ENCODE results near the gene INPP4A.

INPP4A gene

GRCh38 chr2:98468621-98469236, 24.1 kb downstream of the INPP4A start:
- peaks cover 60 to 95% of the 10 kb centered on the region in 2 experiments for H3K4me1 ChIP-seq (ENCODE audit: control insufficient read depth in 1 of 2, insufficient read depth in 1 of 2, low read depth in 1 of 2, low read length in 1 of 2)
- TF ChIP-seq, protein P1, sequence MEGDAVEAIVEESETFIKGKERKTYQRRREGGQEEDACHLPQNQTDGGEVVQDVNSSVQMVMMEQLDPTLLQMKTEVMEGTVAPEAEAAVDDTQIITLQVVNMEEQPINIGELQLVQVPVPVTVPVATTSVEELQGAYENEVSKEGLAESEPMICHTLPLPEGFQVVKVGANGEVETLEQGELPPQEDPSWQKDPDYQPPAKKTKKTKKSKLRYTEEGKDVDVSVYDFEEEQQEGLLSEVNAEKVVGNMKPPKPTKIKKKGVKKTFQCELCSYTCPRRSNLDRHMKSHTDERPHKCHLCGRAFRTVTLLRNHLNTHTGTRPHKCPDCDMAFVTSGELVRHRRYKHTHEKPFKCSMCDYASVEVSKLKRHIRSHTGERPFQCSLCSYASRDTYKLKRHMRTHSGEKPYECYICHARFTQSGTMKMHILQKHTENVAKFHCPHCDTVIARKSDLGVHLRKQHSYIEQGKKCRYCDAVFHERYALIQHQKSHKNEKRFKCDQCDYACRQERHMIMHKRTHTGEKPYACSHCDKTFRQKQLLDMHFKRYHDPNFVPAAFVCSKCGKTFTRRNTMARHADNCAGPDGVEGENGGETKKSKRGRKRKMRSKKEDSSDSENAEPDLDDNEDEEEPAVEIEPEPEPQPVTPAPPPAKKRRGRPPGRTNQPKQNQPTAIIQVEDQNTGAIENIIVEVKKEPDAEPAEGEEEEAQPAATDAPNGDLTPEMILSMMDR (IDR thresholded peaks at IDR 0.05) = no peak
- H3K4me3 ChIP-seq (ENCODE audit: low read depth in 1 of 2, low read length in 1 of 2) = no peak overlapping the region
- H3K27me3 ChIP-seq = no peaks in the 10 kb centered on the region
- peak overlapping the region; percentile 94 for H3K27ac ChIP-seq
- no peaks in the 10 kb centered on the region for H3K9me3 ChIP-seq
- H3K36me3 ChIP-seq = no peaks in the 10 kb centered on the region

GRCh38 chr2:98469862-98470544, 25.3 kb downstream of the INPP4A start:
- H3K27ac ChIP-seq = peak overlapping the region; percentile 53
- no peaks in the 10 kb centered on the region for H3K9me3 ChIP-seq
- H3K4me1 ChIP-seq (ENCODE audit: control insufficient read depth in 1 of 2, insufficient read depth in 1 of 2, low read depth in 1 of 2, low read length in 1 of 2) = peaks cover 52 to 92% of the 10 kb centered on the region in 2 experiments
- H3K27me3 ChIP-seq = no peaks in the 10 kb centered on the region
- H3K36me3 ChIP-seq = no peaks in the 10 kb centered on the region
- no peak overlapping the region for H3K4me3 ChIP-seq (ENCODE audit: low read depth in 1 of 2, low read length in 1 of 2)
- TF ChIP-seq, protein P1 (IDR thresholded peaks at IDR 0.05) = no peak

DNA sequence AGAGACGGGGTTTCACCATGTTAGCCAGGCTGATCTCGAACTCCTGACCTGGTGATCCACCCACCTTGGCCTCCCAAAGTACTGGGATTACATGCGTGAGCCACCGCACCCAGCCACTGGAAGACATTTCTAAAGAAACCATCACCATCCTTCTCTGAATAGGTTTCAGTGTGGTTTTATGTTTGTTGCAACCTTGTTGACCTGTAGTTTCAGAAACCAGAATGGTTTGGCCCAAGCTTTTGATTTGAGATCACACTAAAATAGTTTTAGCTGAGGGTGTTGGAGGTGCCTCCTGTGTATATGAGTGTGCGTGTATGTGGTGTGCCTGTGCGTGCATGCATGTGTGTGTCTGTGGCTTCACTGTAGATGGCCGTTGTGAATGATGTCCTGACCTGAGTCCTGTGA, 26.2 kb downstream of the INPP4A start:
- peak overlapping the region; percentile 27 for H3K27ac ChIP-seq
- H3K4me1 ChIP-seq (ENCODE audit: control insufficient read depth in 1 of 2, insufficient read depth in 1 of 2, low read depth in 1 of 2, low read length in 1 of 2) = peaks cover 44 to 90% of the 10 kb centered on the region in 2 experiments
- H3K36me3 ChIP-seq = no peaks in the 10 kb centered on the region
- TF ChIP-seq, protein P1 (IDR thresholded peaks at IDR 0.05) = no peak
- H3K4me3 ChIP-seq (ENCODE audit: low read depth in 1 of 2, low read length in 1 of 2) = no peak overlapping the region
- H3K9me3 ChIP-seq = no peaks in the 10 kb centered on the region
- no peaks in the 10 kb centered on the region for H3K27me3 ChIP-seq

- Histone ChIP-seq H3K27me3 (no peaks in the 10 kb centered on the region), H3K27ac (peak overlapping the region; percentile 27), H3K9me3 (no peaks in the 10 kb centered on the region), H3K36me3 (no peaks in the 10 kb centered on the region), H3K4me3 (ENCODE audit: low read depth in 1 of 2, low read length in 1 of 2) (no peak overlapping the region), H3K4me1 (ENCODE audit: control insufficient read depth in 1 of 2, insufficient read depth in 1 of 2, low read depth in 1 of 2, low read length in 1 of 2) (peaks cover 36 to 87% of the 10 kb centered on the region in 2 experiments)
- TF ChIP-seq, protein P1 (IDR thresholded peaks at IDR 0.05) = no peak
Observed at GRCh38 chr2:98471402-98472131, 26.9 kb downstream of the INPP4A start.

DNA sequence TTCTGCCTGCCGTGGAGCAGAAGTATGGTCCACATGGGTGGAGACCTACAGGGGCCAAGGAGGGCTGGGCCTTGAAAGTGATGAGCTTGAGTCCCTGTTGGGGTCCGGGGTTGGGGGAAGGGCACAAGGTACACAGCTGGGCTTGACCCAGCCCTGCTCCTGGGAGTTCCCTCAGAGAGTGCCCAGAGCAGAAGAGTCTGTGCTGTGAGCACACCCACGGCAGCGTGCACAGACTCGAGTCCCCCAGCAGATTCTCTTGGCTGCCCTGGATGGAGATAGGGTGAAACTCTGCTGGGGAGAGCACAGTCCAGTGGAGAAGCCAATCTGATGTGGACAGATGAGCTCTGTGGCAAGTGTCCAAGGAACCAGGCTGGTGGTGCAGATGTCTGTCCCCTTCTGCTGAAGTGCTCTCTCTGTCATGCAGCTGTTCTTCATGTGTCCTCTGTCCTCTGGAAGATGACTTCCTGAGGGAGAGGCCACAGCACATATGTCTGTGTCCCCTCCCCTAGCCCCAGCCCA, 27.5 kb downstream of the INPP4A start:
- Histone ChIP-seq H3K9me3 (no peaks in the 10 kb centered on the region), H3K4me1 (ENCODE audit: control insufficient read depth in 1 of 2, insufficient read depth in 1 of 2, low read depth in 1 of 2, low read length in 1 of 2) (peaks cover 30 to 81% of the 10 kb centered on the region in 2 experiments), H3K27ac (peak overlapping the region; percentile 66)

More for the DNA sequence above, 27.5 kb downstream of the INPP4A start:
- TF ChIP-seq, protein P1 (IDR thresholded peaks at IDR 0.05) = no peak
- H3K36me3 ChIP-seq = no peaks in the 10 kb centered on the region
- no peaks in the 10 kb centered on the region for H3K27me3 ChIP-seq
- no peak overlapping the region for H3K4me3 ChIP-seq (ENCODE audit: low read depth in 1 of 2, low read length in 1 of 2)

Measured in neutrophil (primary cell).